Spleen (tissue), 11 donors: ENCODE measurements around the gene MUTYH. TPM values are rescaled to one million over a fixed set of nuclear protein-coding genes. Genes with fewer than 3 reads are reported as not detected.

ENCODE experiments used
- DNase-seq: peaks from one replicate; pipeline ENCODE4 v3.0.0-alpha.2; 2020
- H3K27ac ChIP-seq, 8 donors: fragments of 200-600 bp; sonication (generic) in 7 of 8; 1 replicate in 4 of 8; 2 replicates in 4 of 8; pipeline versions ENCODE4 v1.5.0 to v1.8.0; 2016 to 2021; ENCODE audit warnings: inconsistent platforms in 4 of 8, mild to moderate bottlenecking in 4 of 8, moderate library complexity in 1 of 8
- H3K27me3 ChIP-seq, 7 donors: fragments of 200-600 bp; sonication (generic) in 6 of 7; replicated peaks in 1 of 7; 1 replicate in 4 of 7; 2 replicates in 3 of 7; pipeline versions ENCODE4 v1.5.0 to v1.8.0; 2016 to 2021; ENCODE audit warnings: inconsistent platforms in 3 of 7, mild to moderate bottlenecking in 1 of 7
- H3K36me3 ChIP-seq, 6 donors: fragments of 200-600 bp; sonication (generic) in 5 of 6; 1 replicate in 4 of 6; 2 replicates in 2 of 6; pipeline versions ENCODE4 v1.5.0 to v1.8.0; 2016 to 2021; ENCODE audit warnings: inconsistent platforms in 2 of 6
- H3K4me1 ChIP-seq, 6 donors: fragments of 200-600 bp; sonication (generic) in 5 of 6; 1 replicate in 3 of 6; 2 replicates in 3 of 6; pipeline versions ENCODE4 v1.5.0 to v1.8.0; 2016 to 2021; ENCODE audit warnings: inconsistent platforms in 3 of 6
- H3K4me3 ChIP-seq, 8 donors: fragments of 200-600 bp; sonication (generic) in 7 of 8; 1 replicate in 4 of 8; 2 replicates in 4 of 8; pipeline versions ENCODE4 v1.5.0 to v1.8.0; 2016 to 2021; ENCODE audit warnings: inconsistent platforms in 4 of 8, mild to moderate bottlenecking in 4 of 8, moderate library complexity in 2 of 8
- H3K9me3 ChIP-seq, 8 donors: fragments of 200-600 bp; sonication (generic) in 7 of 8; 1 replicate in 4 of 8; 2 replicates in 4 of 8; pipeline versions ENCODE4 v1.5.0 to v1.8.0; 2016 to 2021; ENCODE audit warnings: inconsistent platforms in 4 of 8
- CTCF ChIP-seq, 11 experiments: fragments of 200-600 bp in 7 of 11; fragments of 450-650 bp in 4 of 11; sonication (generic) in 4 of 11; IDR thresholded peaks in 8 of 11; conservative IDR thresholded peaks in 3 of 11; 1 replicate in 7 of 11; 2 replicates in 4 of 11; pipeline versions ENCODE4 v1.4.0 to v1.8.0; 2016 to 2021; ENCODE audit warnings: antibody characterized with exemption in 11 of 11, inconsistent platforms in 4 of 11, mild to moderate bottlenecking in 1 of 11
- POLR2A ChIP-seq, 3 donors: fragments of 450-650 bp; IDR thresholded peaks; one replicate each; pipeline ENCODE4 v1.5.1; 2017; ENCODE audit warnings: antibody characterized with exemption in 3 of 3, mild to moderate bottlenecking in 1 of 3
- POLR2AphosphoS5 ChIP-seq, 3 donors: sonication (generic); formaldehyde crosslinking; IDR thresholded peaks; one replicate each; pipeline ENCODE4 v1.5.1; 2017; ENCODE audit warnings: antibody characterized with exemption in 3 of 3
- WGBS, 5 donors: extraction: QIAGEN DNeasy Blood & Tissue Kit in 3 of 5; methylation state at CpG; one replicate each; pipeline versions ENCODE4 v1.1.5 to v1.1.7; 2013 to 2018; 5-methylcytosine and 5-hydroxymethylcytosine counted together
- intact Hi-C: fragments of 100-400 bp; cut with DNase I; formaldehyde crosslinking; loops from one replicate; pipeline ENCODE4 v1.15.0; 2023; ENCODE audit warnings: low total_unique reads
- polyA plus RNA-seq, 3 donors: library from polyadenylated mRNA; stranded (reverse); fragments of 200-250 nt; gene quantifications; one replicate each; pipeline ENCODE4 v1.2.1, GENCODE V29; 2013
- total RNA-seq, 7 donors: library from RNA; depleted of rRNA in 3 of 7; stranded (reverse); fragments of >200 nt in 3 of 7; fragmentation: NEBNext Ultra II Directional in 4 of 7; extraction: Animal tissue kit (Norgen Biotek cat#: 25700) in 4 of 7; gene quantifications; one replicate each; pipeline versions ENCODE4 v1.1.0 to v1.2.1, GENCODE V29; 2016 to 2021
- donor health status: healthy with polysubstance abuse.
- donor health status: DM: no; HTN: no; CAD: no; lungs with moderate emphysema.
- donor health status: DM: no; HTN: no; CAD: no.
- donor health status: Bipolar disorder and iron deficiency.
- donor health status: healthy.
- donor health status: DM: no; HTN: no; CAD: no.
- donor health status: DM: yes; HTN: yes; CAD: no.

Gene MUTYH
- total and polyA plus RNA-seq, 10 donors: 25.4 to 46.9 (median 37.2) TPM

GRCh38 chr1:45383191-45383590 is 43.0 kb upstream of the MUTYH start:
- intact Hi-C loops: no loop called here
- Histone ChIP-seq H3K27me3 (no peaks in the 10 kb centered on the region), H3K36me3 (peaks cover 0 to 5% (median 0%) of the 10 kb centered on the region in 6 donors), H3K4me1 (no peaks in the 10 kb centered on the region), H3K9me3 (no peaks in the 10 kb centered on the region), H3K27ac (no peak overlapping the region), H3K4me3 (no peak overlapping the region)
- 84 to 91% (median 91%) methylated on average over 1 of the region's 1 CpG for WGBS, 5 donors
- no peak for TF ChIP-seq POLR2AphosphoS5 (IDR thresholded peaks at IDR 0.05)
- no peak for TF ChIP-seq CTCF (IDR thresholded peaks at IDR 0.05 in 8 of 11, conservative IDR thresholded peaks at IDR 0.05 in 3 of 11)
- no peak for TF ChIP-seq POLR2A (IDR thresholded peaks at IDR 0.05)
- no peak for DNase-seq

GRCh38 chr1:45381243-45381642 is 41.0 kb upstream of the MUTYH start:
- Histone ChIP-seq H3K36me3 (peaks cover 0 to 5% (median 0%) of the 10 kb centered on the region in 6 donors), H3K4me3 (no peak overlapping the region), H3K27me3 (no peaks in the 10 kb centered on the region), H3K27ac (no peak overlapping the region), H3K9me3 (no peaks in the 10 kb centered on the region), H3K4me1 (no peaks in the 10 kb centered on the region)
- DNase-seq: no peak
- TF ChIP-seq POLR2AphosphoS5 (IDR thresholded peaks at IDR 0.05) (no peak), POLR2A (IDR thresholded peaks at IDR 0.05) (no peak), CTCF (IDR thresholded peaks at IDR 0.05 in 8 of 11, conservative IDR thresholded peaks at IDR 0.05 in 3 of 11) (no peak)
- intact Hi-C loops: no loop called here
- WGBS, 5 donors: 89 to 100% (median 98%) methylated on average over 2 of the region's 2 CpGs

GRCh38 chr1:45380730-45381129 is 40.5 kb upstream of the MUTYH start:
- H3K9me3 ChIP-seq: no peaks in the 10 kb centered on the region
- H3K27me3 ChIP-seq: no peaks in the 10 kb centered on the region
- intact Hi-C loops: no loop called here
- TF ChIP-seq POLR2AphosphoS5 (IDR thresholded peaks at IDR 0.05) (no peak), POLR2A (IDR thresholded peaks at IDR 0.05) (no peak), CTCF (IDR thresholded peaks at IDR 0.05 in 8 of 11, conservative IDR thresholded peaks at IDR 0.05 in 3 of 11) (no peak)
- H3K27ac ChIP-seq: no peak overlapping the region
- DNase-seq: no peak
- 78 to 91% (median 85%) methylated on average over 1 of the region's 1 CpG for WGBS, 5 donors
- no peaks in the 10 kb centered on the region for H3K4me1 ChIP-seq
- no peak overlapping the region for H3K4me3 ChIP-seq
- H3K36me3 ChIP-seq: peaks cover 0 to 5% (median 0%) of the 10 kb centered on the region in 6 donors

- Histone ChIP-seq H3K4me1 (peaks cover 0 to 5% (median 0%) of the 10 kb centered on the region in 6 donors), H3K4me3 (no peak overlapping the region), H3K9me3 (no peaks in the 10 kb centered on the region), H3K27me3 (no peaks in the 10 kb centered on the region), H3K36me3 (peaks cover 0 to under 1% (median 0%) of the 10 kb centered on the region in 6 donors), H3K27ac (no peak overlapping the region)
- 90 to 95% (median 94%) methylated on average over 4 of the region's 4 CpGs for WGBS, 5 donors
- intact Hi-C loops: no loop called here
- no peak for DNase-seq
- TF ChIP-seq POLR2A (IDR thresholded peaks at IDR 0.05): no peak
- TF ChIP-seq POLR2AphosphoS5 (IDR thresholded peaks at IDR 0.05): no peak
Measured at GRCh38 chr1:45380125-45380524, 39.9 kb upstream of the MUTYH start.

- no peak for TF ChIP-seq POLR2AphosphoS5 (IDR thresholded peaks at IDR 0.05)
- TF ChIP-seq CTCF (IDR thresholded peaks at IDR 0.05 in 8 of 11, conservative IDR thresholded peaks at IDR 0.05 in 3 of 11): no peak
- no peak for TF ChIP-seq POLR2A (IDR thresholded peaks at IDR 0.05)
- intact Hi-C loops: no loop called here
Measured at GRCh38 chr1:45379524-45379923, 39.3 kb upstream of the MUTYH start.

More at GRCh38 chr1:45379524-45379923, 39.3 kb upstream of the MUTYH start:
- H3K36me3 ChIP-seq: no peaks in the 10 kb centered on the region
- no peak for DNase-seq
- H3K4me1 ChIP-seq: peaks cover 0 to 11% (median 0%) of the 10 kb centered on the region in 6 donors
- no peaks in the 10 kb centered on the region for H3K9me3 ChIP-seq
- H3K27me3 ChIP-seq: no peaks in the 10 kb centered on the region
- H3K27ac ChIP-seq: no peak overlapping the region
- WGBS, 5 donors: 94 to 97% (median 96%) methylated on average over 6 of the region's 6 CpGs
- H3K4me3 ChIP-seq: no peak overlapping the region
